ENCODE results near the gene RMDN2.

The RMDN2 gene

DNA sequence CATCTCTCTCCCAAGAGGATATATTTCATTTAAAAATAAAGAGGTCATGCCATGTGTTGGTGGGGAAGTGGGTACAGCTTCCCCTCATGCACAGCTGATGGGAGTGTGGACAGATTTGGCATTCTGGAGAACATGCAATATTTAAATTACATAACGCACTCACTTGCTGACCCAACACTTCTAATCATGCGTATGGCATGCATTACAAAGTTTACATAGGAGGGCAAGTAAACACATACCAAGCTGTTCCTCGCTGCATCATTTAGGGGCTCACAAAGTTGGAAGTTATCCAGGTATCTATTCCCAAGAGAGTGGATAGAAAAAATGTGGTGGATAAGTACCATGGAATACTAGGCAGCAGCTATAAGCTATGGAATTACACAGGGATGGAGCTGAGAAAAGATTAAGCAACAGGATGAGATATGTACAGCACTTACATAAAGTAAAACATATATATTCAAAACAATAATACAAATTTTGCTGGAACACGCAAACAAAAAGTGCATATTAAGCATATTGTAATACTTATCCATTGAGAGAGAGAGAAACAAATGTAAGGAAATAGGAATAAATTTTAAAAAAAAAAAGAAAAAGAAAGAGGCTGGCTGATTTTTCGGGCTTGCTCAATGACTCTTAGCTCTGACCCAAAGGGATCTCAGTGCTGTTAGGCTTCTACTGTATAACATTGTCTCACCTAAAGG lies 139.9 kb downstream of the RMDN2 start:
- Histone ChIP-seq H3K9ac (ENCODE audit: low read depth, low read length) (no peak overlapping the region), H3K4me2 (ENCODE audit: insufficient read depth, low read length) (no peak overlapping the region), H3K27me3 (ENCODE audit: insufficient read depth, low read length, poor library complexity) (no peaks in the 10 kb centered on the region), H3K4me1 (ENCODE audit: insufficient read depth, low read length) (no peaks in the 10 kb centered on the region), H4K20me1 (ENCODE audit: insufficient read depth, low read length) (no peaks in the 10 kb centered on the region), H3K4me3 (ENCODE audit: low read depth in 1 of 2, low read length in 2 of 2) (no peak overlapping the region), H3K36me3 (ENCODE audit: insufficient read depth, low read length) (no peaks in the 10 kb centered on the region), H2AFZ (ENCODE audit: low read depth, low read length) (no peak overlapping the region), H3K9me3 (ENCODE audit: insufficient read depth, low read length, severe bottlenecking) (no peaks in the 10 kb centered on the region), H3K27ac (ENCODE audit: low read length) (no peak overlapping the region), H3K79me2 (ENCODE audit: insufficient read depth, low read length) (no peaks in the 10 kb centered on the region)
- TF ChIP-seq, protein P1, sequence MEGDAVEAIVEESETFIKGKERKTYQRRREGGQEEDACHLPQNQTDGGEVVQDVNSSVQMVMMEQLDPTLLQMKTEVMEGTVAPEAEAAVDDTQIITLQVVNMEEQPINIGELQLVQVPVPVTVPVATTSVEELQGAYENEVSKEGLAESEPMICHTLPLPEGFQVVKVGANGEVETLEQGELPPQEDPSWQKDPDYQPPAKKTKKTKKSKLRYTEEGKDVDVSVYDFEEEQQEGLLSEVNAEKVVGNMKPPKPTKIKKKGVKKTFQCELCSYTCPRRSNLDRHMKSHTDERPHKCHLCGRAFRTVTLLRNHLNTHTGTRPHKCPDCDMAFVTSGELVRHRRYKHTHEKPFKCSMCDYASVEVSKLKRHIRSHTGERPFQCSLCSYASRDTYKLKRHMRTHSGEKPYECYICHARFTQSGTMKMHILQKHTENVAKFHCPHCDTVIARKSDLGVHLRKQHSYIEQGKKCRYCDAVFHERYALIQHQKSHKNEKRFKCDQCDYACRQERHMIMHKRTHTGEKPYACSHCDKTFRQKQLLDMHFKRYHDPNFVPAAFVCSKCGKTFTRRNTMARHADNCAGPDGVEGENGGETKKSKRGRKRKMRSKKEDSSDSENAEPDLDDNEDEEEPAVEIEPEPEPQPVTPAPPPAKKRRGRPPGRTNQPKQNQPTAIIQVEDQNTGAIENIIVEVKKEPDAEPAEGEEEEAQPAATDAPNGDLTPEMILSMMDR (IDR thresholded peaks at IDR 0.05; ENCODE audit: borderline replicate concordance, extremely low read depth, low read length, poor library complexity, severe bottlenecking) = no peak
- TF ChIP-seq EZH2 (IDR thresholded peaks at IDR 0.05; ENCODE audit: borderline replicate concordance, low read depth, low read length, severe bottlenecking) = no peak
- ATAC-seq (ENCODE audit: insufficient read depth, low read depth) (no peak), DNase-seq (no peak)

DNA sequence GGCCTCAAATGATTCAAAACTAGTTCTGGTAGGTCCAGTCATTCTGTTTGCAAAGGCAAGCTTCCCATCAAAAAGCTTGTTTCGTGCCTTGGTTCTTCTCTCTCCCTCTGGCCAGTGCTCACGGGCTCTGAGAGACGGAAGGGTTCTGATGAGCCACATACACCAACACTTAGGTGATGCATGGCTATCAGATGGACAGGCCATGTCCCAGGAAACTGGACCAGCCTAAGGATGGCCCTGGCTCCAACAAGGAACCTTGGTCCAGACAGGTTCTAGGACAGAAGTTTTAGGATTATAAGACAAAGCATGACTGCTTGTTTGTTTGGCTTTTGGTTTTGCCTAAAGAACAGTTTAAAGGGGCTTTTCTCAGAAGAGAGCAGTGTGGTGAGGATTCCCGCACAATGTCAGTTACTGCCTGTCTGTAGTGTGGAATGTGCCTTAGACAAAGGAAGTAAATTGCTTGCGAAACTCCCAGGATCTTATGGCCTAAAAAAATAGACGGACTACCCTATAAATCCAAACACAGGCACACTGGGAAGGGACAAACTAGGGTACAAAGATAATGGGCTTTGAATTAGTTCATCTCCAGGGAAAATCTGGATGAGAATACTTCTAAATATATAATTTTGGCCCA lies 140.5 kb downstream of the RMDN2 start:
- no peak overlapping the region for H3K4me3 ChIP-seq (ENCODE audit: low read depth in 1 of 2, low read length in 2 of 2)
- TF ChIP-seq, protein P1 (IDR thresholded peaks at IDR 0.05; ENCODE audit: borderline replicate concordance, extremely low read depth, low read length, poor library complexity, severe bottlenecking) = no peak
- no peak for TF ChIP-seq EZH2 (IDR thresholded peaks at IDR 0.05; ENCODE audit: borderline replicate concordance, low read depth, low read length, severe bottlenecking)
- ATAC-seq (ENCODE audit: insufficient read depth, low read depth) = no peak
- H2AFZ ChIP-seq (ENCODE audit: low read depth, low read length) = no peak overlapping the region
- no peak for DNase-seq
- no peak overlapping the region for H3K27ac ChIP-seq (ENCODE audit: low read length)
- H3K4me2 ChIP-seq (ENCODE audit: insufficient read depth, low read length) = no peak overlapping the region
- H3K36me3 ChIP-seq (ENCODE audit: insufficient read depth, low read length) = no peaks in the 10 kb centered on the region
- no peaks in the 10 kb centered on the region for H3K27me3 ChIP-seq (ENCODE audit: insufficient read depth, low read length, poor library complexity)
- H3K9ac ChIP-seq (ENCODE audit: low read depth, low read length) = no peak overlapping the region
- H3K79me2 ChIP-seq (ENCODE audit: insufficient read depth, low read length) = no peaks in the 10 kb centered on the region
- no peaks in the 10 kb centered on the region for H3K4me1 ChIP-seq (ENCODE audit: insufficient read depth, low read length)
- no peaks in the 10 kb centered on the region for H4K20me1 ChIP-seq (ENCODE audit: insufficient read depth, low read length)
- H3K9me3 ChIP-seq (ENCODE audit: insufficient read depth, low read length, severe bottlenecking) = no peaks in the 10 kb centered on the region

DNA sequence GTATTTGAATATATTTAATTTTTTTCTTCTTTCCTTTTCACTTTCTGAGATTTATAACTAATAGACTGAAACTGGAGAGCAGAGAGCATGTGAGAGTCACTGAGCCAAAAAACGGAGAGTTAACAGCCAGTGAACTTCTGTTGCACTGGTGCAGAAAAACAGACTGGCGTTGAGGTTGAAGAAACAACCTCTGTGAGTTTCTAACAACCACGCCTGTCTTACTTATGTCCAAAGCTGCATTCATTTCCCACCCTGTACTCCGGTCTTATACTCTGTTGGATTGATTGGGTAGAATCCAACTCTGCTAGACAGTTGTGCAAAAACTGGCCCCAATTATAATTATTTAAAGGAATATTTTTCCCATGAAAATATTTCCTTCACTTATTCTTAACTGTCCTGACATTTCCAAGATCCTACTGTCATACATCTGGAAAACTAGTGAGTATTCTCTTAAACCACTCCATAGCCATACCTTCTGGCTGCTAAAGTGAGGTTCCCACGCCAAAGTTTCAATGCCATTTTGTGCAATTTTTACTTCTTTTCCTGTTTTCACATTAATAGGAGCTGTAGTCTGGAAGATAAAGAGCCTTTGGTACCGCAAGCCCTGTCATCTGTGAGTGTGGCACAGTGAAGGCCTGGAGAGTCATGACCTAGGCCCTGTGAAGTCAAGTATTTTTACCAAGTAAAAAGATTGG lies 141.5 kb downstream of the RMDN2 start:
- Histone ChIP-seq H3K27ac (ENCODE audit: low read length) (no peak overlapping the region), H3K9ac (ENCODE audit: low read depth, low read length) (no peak overlapping the region), H3K27me3 (ENCODE audit: insufficient read depth, low read length, poor library complexity) (no peaks in the 10 kb centered on the region), H3K9me3 (ENCODE audit: insufficient read depth, low read length, severe bottlenecking) (no peaks in the 10 kb centered on the region), H3K4me2 (ENCODE audit: insufficient read depth, low read length) (no peak overlapping the region), H3K79me2 (ENCODE audit: insufficient read depth, low read length) (no peaks in the 10 kb centered on the region), H3K36me3 (ENCODE audit: insufficient read depth, low read length) (no peaks in the 10 kb centered on the region), H4K20me1 (ENCODE audit: insufficient read depth, low read length) (no peaks in the 10 kb centered on the region), H3K4me3 (ENCODE audit: low read depth in 1 of 2, low read length in 2 of 2) (no peak overlapping the region), H2AFZ (ENCODE audit: low read depth, low read length) (no peak overlapping the region), H3K4me1 (ENCODE audit: insufficient read depth, low read length) (no peaks in the 10 kb centered on the region)
- TF ChIP-seq, protein P1 (IDR thresholded peaks at IDR 0.05; ENCODE audit: borderline replicate concordance, extremely low read depth, low read length, poor library complexity, severe bottlenecking) = no peak
- TF ChIP-seq EZH2 (IDR thresholded peaks at IDR 0.05; ENCODE audit: borderline replicate concordance, low read depth, low read length, severe bottlenecking) = no peak
- no peak for DNase-seq
- ATAC-seq (ENCODE audit: insufficient read depth, low read depth) = no peak
